AG04450 (cell line): ENCODE data around the gene DUSP19. TPM values are rescaled to one million over a fixed set of nuclear protein-coding genes. Genes with fewer than 3 reads are reported as not detected.

Experiments
- polyA plus RNA-seq: library from polyadenylated mRNA; depleted of rRNA; stranded (reverse); fragments of >200 nt; gene quantifications from 2 replicates; pipeline ENCODE4 v1.2.3, GENCODE V29; 2011; rRNA removed
- small RNA-seq: library from RNA; depleted of rRNA; stranded (forward); fragments of <200 nt; gene quantifications from one replicate; pipeline ENCODE3, GENCODE V24; 2012; ENCODE audit warnings: low read depth; ENCODE audit not compliant: insufficient read length

Gene DUSP19
- polyA plus RNA-seq, 1 experiment: 3.6 TPM

Small RNAs within 50 kb of the gene (small RNA-seq; reads per million reads assigned to genes)
- not detected for gene RF00599

Other genes starting within 250 kb of the DUSP19 start
- 2.0 and 2.5 TPM in 2 replicates for gene FRZB, start 212.1 kb upstream of the DUSP19 start, polyA plus RNA-seq
- gene NCKAP1, start 40.3 kb upstream of the DUSP19 start, polyA plus RNA-seq: 133 and 182 TPM in 2 replicates
- gene NUP35, start 45.7 kb downstream of the DUSP19 start, polyA plus RNA-seq: 8.7 and 10.5 TPM in 2 replicates